T1000 (cell line): ENCODE results near the gene CSTB.

Experiments used
- DNase-seq: peaks from one replicate; lab custom pipeline; 2025; ENCODE audit warnings: mixed read lengths; lab: John Stamatoyannopoulos, UW

Gene CSTB

DNA sequence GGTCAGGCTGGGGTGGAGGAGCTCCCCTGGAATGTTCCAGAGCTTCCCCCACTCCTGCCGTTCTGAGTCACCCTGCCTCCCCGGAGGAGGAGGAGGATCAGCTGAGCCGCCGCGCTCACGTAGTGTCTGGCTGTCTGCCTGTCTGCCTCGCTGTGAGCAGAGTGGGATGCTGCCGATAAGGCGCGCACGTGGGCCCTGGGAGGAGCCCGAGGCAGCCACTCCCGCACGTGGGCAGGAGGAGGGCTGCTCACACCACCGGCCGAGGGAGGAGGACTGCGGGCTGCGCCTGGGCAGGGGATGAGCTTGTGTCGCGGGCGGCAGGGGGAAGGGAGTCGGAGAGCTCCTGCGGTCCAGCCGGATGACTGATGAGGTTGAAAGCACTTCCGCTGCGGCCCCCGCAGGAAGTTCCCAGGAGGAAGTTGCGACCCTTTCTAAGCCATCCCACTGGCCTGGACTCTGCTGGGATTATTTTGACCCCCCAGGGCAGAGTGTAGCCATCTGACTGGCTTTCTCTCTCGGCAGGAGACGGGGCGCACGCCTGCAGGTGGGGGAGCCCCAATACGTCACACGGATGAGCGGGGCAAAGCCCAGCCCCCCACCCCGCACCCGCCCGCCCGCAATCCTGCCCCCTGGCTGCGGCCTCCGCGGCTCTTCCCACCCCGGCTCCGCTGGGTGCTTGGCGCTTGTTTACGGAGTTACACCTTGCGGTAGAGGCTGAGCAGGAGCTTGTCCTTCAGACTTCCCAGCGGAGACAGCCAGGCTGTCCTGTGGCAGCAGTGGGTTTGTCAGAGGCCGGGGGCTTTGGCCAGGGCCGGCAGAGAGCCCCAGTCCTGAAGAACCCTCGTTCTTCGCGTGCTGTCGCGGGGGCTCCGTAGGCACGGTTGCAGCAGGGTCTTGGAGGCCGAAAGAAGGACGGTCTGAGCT, 47.4 kb downstream of the CSTB start:
- DNase-seq = peak; percentile 95

DNA sequence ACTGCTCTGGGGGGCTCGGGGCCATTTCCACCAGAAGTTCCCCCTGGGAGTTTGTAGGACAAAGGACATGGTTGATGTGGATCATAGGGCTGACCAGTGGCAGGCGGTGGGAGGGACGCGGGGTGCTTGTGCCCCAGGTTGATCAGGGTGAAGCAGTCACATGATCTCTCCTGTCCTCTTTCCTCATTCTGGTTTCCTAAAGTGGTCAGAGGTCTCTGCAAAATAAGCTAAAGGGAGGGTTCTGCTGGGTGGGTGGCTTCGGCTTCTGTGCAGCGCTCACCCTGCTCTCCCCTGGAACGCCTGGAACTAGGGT, 48.0 kb downstream of the CSTB start:
- no peak for DNase-seq

DNA sequence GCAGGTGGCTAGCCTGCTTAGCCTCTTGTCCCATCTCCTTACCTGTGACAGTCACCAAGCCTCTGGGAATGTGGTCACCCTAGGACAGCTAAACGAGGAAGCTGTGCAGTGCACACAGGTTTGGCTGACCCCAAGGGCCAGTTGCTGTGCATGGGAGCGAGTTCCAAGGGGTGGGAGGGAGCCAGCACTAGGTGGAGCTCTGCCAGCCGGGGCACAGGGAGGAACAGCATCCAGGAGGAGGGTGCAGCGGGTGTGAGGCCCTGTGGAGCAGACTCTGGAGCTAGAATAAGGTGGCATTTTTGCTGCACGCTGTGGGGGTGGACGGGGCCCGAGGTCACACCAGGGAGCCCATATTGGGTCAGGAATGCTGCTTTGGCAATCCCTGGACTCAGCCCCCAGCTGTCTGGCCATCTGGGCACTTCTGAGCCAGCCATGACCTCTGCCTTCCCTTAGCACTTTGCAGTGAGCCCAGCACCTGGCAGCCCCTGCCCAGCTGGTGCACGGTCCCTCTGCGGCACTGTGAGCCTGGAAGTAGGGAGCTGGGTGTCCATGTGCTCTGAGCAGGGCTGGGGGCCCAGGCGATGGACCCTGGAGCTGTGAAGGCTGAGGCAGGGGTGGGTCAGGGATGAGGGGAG, 48.5 kb downstream of the CSTB start:
- no peak for DNase-seq

DNA sequence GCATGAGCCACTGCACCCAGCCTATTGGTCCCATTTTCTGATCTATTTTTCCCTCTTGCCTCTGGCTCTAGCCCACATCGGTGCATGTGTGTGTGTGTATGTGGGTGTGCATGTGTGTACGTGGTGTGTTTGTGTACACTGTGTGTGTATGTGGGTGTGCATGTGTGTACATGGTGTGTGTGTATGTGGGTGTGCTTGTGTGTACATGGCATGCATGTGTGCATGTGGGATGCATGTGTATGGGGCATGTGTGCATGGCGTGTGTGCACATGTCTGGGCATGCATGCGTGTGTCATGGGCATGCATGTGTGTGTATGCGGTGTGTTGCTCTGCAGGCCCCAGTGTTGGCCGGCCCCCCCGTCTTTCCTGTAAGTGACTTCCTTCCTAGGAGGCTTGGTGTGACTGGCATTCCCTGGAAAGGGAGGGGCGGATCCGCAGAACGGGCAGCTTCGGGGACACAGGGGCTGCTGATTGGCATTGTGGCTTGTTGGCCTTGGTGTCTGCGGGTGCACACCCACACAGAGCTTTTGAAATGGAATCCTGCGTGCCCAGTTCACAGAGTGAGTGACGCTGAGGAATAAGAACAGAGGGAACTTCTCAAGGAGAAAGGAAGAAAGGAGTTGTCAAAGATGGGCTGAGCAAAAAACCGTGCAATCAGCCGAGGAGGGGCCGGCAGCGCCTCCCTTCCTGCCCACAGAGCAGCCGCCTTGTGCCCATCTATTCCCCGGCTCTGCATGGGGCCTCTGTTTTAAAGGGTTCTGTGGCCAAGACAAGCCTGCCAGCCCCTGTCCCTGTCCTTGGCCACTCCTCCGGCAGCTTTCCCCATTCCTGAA, 49.2 kb downstream of the CSTB start:
- DNase-seq = no peak
